GM19240 (cell line): Measurements from ENCODE around the gene ATCAY.
"Not testable (repeated sequence)": the region's sequence is repeated elsewhere in the genome, so short reads cannot be mapped to it uniquely, and the experiment has no call there.

Experiments used
- DNase-seq: peaks from one replicate; pipeline ENCODE4 v3.0.0; 2011; ENCODE audit warnings: low spot score; ENCODE audit not compliant: insufficient read length

ATCAY gene

GRCh38 chr19:3899531-3900294 lies 19.2 kb downstream of the ATCAY start:
- no peak for DNase-seq

GRCh38 chr19:3902317-3902973 lies 22.0 kb downstream of the ATCAY start:
- DNase-seq, result no peak

- no peak for DNase-seq
Observed at GRCh38 chr19:3904233-3904632, 23.7 kb downstream of the ATCAY start.

GRCh38 chr19:3907626-3908265 lies 27.3 kb downstream of the ATCAY start:
- DNase-seq, result no peak

- DNase-seq, result no peak
Observed at GRCh38 chr19:3908266-3909054, 28.0 kb downstream of the ATCAY start.

- DNase-seq, result no peak
Observed at GRCh38 chr19:3910105-3910504, 29.6 kb downstream of the ATCAY start.

GRCh38 chr19:3914199-3914598 lies 33.7 kb downstream of the ATCAY start:
- DNase-seq, result no peak

- no peak for DNase-seq
Observed at GRCh38 chr19:3916033-3916432, 35.5 kb downstream of the ATCAY start.

- no peak for DNase-seq
Observed at GRCh38 chr19:3919793-3920192, 39.3 kb downstream of the ATCAY start.

- DNase-seq, result no peak
Observed at GRCh38 chr19:3923096-3923758, 42.7 kb downstream of the ATCAY start.

- DNase-seq, result no peak
Observed at GRCh38 chr19:3923912-3924311, 43.4 kb downstream of the ATCAY start.

GRCh38 chr19:3931041-3931440 lies 50.6 kb downstream of the ATCAY start:
- DNase-seq, result no peak

- no peak for DNase-seq
Observed at GRCh38 chr19:3932931-3933810, 52.7 kb downstream of the ATCAY start, which contains the start of gene NMRK2. Gene NMRK2 (plus strand): TSS chr19:3933069. CDS start chr19:3933672, 603 bp downstream.

GRCh38 chr19:3936506-3937442 lies 56.3 kb downstream of the ATCAY start:
- DNase-seq, result no peak

GRCh38 chr19:3938300-3938950 lies 57.9 kb downstream of the ATCAY start:
- DNase-seq, result not testable (repeated sequence)

- no peak for DNase-seq
Observed at GRCh38 chr19:3942790-3943409, 62.4 kb downstream of the ATCAY start.

- no peak for DNase-seq
Observed at GRCh38 chr19:3944018-3944721, 63.7 kb downstream of the ATCAY start.
